Gastrocnemius medialis (tissue), 4 donors: ENCODE results near the gene BAAT. TPM values are rescaled to one million over a fixed set of nuclear protein-coding genes. Genes with fewer than 3 reads are reported as not detected.
A peak's percentile ranks its signal among the peaks of the same experiment; 100 is the strongest.

ENCODE experiments used
- ATAC-seq, 2 donors: fragments of 150-250 bp; one replicate each; pipeline ENCODE4 v1.9.1; 2016
- DNase-seq, 2 donors: peaks; one replicate each; pipeline ENCODE4 v3.0.0-alpha.2; 2019
- H3K27ac ChIP-seq, 4 donors: fragments of 200-600 bp; sonication (generic); 1 replicate in 1 of 4; 2 replicates in 3 of 4; pipeline ENCODE4 v1.5.1; 2016 to 2018; ENCODE audit warnings: mild to moderate bottlenecking in 2 of 4, moderate library complexity in 1 of 4
- H3K27me3 ChIP-seq, 3 donors: fragments of 200-600 bp; sonication (generic) in 2 of 3; 1 replicate in 1 of 3; 2 replicates in 2 of 3; pipeline versions ENCODE4 v1.5.1 to v1.6.0; 2016 to 2019; ENCODE audit warnings: mild to moderate bottlenecking in 1 of 3, moderate library complexity in 1 of 3
- H3K36me3 ChIP-seq, 2 donors: fragments of 200-600 bp; sonication (generic) in 1 of 2; one replicate each; pipeline ENCODE4 v1.5.1; 2017 to 2018
- H3K4me1 ChIP-seq, 2 donors: fragments of 200-600 bp; sonication (generic) in 1 of 2; one replicate each; pipeline ENCODE4 v1.5.1; 2016 to 2017; ENCODE audit warnings: mild to moderate bottlenecking in 2 of 2
- H3K4me3 ChIP-seq, 4 donors: fragments of 200-600 bp; sonication (generic) in 3 of 4; 1 replicate in 1 of 4; 2 replicates in 3 of 4; pipeline ENCODE4 v1.5.1; 2016 to 2019; ENCODE audit warnings: mild to moderate bottlenecking in 2 of 4
- H3K9me3 ChIP-seq, 3 donors: fragments of 200-600 bp; sonication (generic) in 2 of 3; 1 replicate in 1 of 3; 2 replicates in 2 of 3; pipeline ENCODE4 v1.5.1; 2016 to 2019
- CTCF ChIP-seq, 5 experiments: fragments of 450-650 bp in 3 of 5; fragments of 200-600 bp in 2 of 5; sonication (generic) in 2 of 5; IDR thresholded peaks in 4 of 5; conservative IDR thresholded peaks in 1 of 5; 1 replicate in 4 of 5; 2 replicates in 1 of 5; pipeline ENCODE4 v1.5.1; 2016 to 2019; ENCODE audit warnings: antibody characterized with exemption in 5 of 5, mild to moderate bottlenecking in 3 of 5, moderate library complexity in 3 of 5
- POLR2A ChIP-seq, 2 donors: fragments of 450-650 bp; IDR thresholded peaks; one replicate each; pipeline ENCODE4 v1.6.1; 2017; ENCODE audit warnings: antibody characterized with exemption in 2 of 2, mild to moderate bottlenecking in 2 of 2, moderate library complexity in 2 of 2
- in situ Hi-C, 4 donors: fragments of 200-750 bp; cut with MboI; loops; one replicate each; pipeline versions ENCODE4 v1.15.0 to v1.8.0; 2017; ENCODE audit warnings: low sequenced_read_pairs in 4 of 4
- intact Hi-C: fragments of 100-400 bp; cut with DNase I; formaldehyde crosslinking; loops from one replicate; pipeline ENCODE4 v1.15.1; 2023; ENCODE audit warnings: low total_unique reads
- total RNA-seq, 4 donors: library from RNA; depleted of rRNA; stranded (reverse); fragments of >200 nt; gene quantifications; one replicate each; pipeline versions ENCODE4 v1.1.0 to v1.2.3, GENCODE V29; 2016

Gene BAAT
- total RNA-seq, 4 donors from 2014 or later, result 1.2 to 3.8 (median 1.3) TPM; not detected in 1

DNA sequence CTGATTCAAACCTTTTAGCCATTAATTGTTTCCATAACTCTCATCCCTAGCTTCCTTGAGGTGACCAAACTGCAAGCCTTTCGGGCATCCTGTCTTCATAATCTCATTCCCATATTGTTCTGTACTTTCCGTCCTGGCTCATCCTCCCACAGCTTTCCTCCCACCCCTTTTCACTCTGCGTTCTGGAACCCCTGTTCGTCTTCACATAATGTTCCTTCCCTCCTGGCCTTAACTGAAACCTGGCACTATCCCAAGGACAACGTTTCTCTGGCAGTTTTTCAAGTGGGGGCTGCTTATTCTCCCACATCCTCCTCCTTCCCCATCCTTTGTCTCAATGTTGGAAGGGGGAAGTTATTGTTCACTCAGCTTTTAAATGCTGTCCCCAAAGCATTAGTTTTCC is 15.3 kb upstream of the BAAT start:
- peak overlapping the region; percentile 86 to 97 (median 90) for H3K27ac ChIP-seq
- H3K27me3 ChIP-seq, result no peaks in the 10 kb centered on the region
- ATAC-seq, result no peak
- H3K36me3 ChIP-seq, result peaks cover 0 to 63% of the 10 kb centered on the region in 2 donors
- H3K9me3 ChIP-seq, result peaks cover 0 to 2% (median 0%) of the 10 kb centered on the region in 3 donors
- intact Hi-C loops (loop anchor here (2.0 kb wide), 1 partner anchor 49 kb away; no protein-coding TSS in a partner anchor), in situ Hi-C loops (no loop called here)
- peaks cover 37 to 49% of the 10 kb centered on the region in 2 donors for H3K4me1 ChIP-seq
- no peak for DNase-seq
- peak overlapping the region; percentile 63 to 85 (median 78) for H3K4me3 ChIP-seq
- TF ChIP-seq CTCF (IDR thresholded peaks at IDR 0.05 in 4 of 5, conservative IDR thresholded peaks at IDR 0.05 in 1 of 5) (no peak), POLR2A (IDR thresholded peaks at IDR 0.05) (no peak)

GRCh38 chr9:101399643-101399970 is 14.8 kb upstream of the BAAT start:
- H3K4me1 ChIP-seq, result peaks cover 37 to 49% of the 10 kb centered on the region in 2 donors
- H3K27me3 ChIP-seq, result no peaks in the 10 kb centered on the region
- peak overlapping the region; percentile 63 to 85 (median 78) for H3K4me3 ChIP-seq
- H3K27ac ChIP-seq, result peak overlapping the region; percentile 86 to 97 (median 90)
- DNase-seq, result no peak
- no peaks in the 10 kb centered on the region for H3K9me3 ChIP-seq
- intact Hi-C loops (loop anchor here (5.0 kb wide), 2 partner anchors 972 to 1582 kb away; partner anchors contain the start of gene MSANTD3), in situ Hi-C loops (loop anchor here in 2 of 4 donors (5.0 kb wide), 1 partner anchor 133 kb away; the partner anchor contains the start of gene RNF20 (in 2 of the 2))
- peaks cover 0 to 61% of the 10 kb centered on the region in 2 donors for H3K36me3 ChIP-seq
- ATAC-seq, result peak; percentile 47 to 53
- TF ChIP-seq POLR2A (IDR thresholded peaks at IDR 0.05) (no peak), CTCF (IDR thresholded peaks at IDR 0.05 in 4 of 5, conservative IDR thresholded peaks at IDR 0.05 in 1 of 5) (no peak)

DNA sequence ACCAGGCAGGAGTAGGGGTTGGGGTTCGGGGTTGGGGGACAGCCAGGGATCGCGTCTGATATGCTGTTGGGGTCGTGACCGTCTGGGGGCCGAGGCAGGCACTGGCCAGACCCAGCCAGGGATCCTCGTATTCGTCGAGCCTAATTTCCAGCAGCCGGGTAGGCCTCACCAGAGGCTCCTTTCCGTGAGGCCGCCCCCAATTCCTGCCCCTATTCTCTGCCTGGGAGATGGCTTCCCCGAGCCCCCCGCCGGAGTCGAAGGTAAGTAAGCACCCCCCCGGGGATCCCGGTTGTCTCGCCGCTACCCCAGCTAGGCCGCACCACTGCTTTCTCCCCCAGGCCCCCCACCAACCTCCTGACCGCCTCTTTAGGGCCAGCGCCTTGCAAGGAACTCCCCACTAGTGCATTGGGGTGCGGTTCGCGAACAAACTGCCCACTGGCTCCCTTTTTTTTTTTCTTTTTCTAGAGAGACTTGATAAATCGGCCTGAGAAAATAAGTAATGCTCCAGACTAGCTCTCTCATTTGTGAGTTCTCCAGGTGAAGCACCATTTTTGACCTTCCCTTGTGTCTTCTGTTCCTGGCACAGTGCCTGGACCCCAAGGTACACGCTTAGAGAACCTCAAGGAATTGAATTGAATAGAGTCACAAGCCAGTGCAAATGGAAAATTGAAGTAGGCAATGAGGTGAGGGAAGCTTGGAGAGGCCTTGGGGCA is 14.3 kb upstream of the BAAT start:
- H3K4me3 ChIP-seq, result peak overlapping the region; percentile 63 to 85 (median 78)
- in situ Hi-C loops (loop anchor here in 2 of 4 donors (5.0 kb wide), 1 partner anchor 133 kb away; the partner anchor contains the start of gene RNF20 (in 2 of the 2)), intact Hi-C loops (loop anchor here (1.0 to 5.0 kb wide), 3 partner anchors 134 to 1582 kb away; partner anchors contain the start of genes MSANTD3 and RNF20)
- H3K36me3 ChIP-seq, result peaks cover 0 to 56% of the 10 kb centered on the region in 2 donors
- peak overlapping the region; percentile 86 to 97 (median 90) for H3K27ac ChIP-seq
- DNase-seq (peak; percentile 15 to 29), ATAC-seq (peak; percentile 31 to 43)
- H3K9me3 ChIP-seq, result no peaks in the 10 kb centered on the region
- H3K27me3 ChIP-seq, result no peaks in the 10 kb centered on the region
- TF ChIP-seq CTCF (IDR thresholded peaks at IDR 0.05 in 4 of 5, conservative IDR thresholded peaks at IDR 0.05 in 1 of 5) (no peak), POLR2A (IDR thresholded peaks at IDR 0.05) (no peak)
- H3K4me1 ChIP-seq, result peaks cover 37 to 49% of the 10 kb centered on the region in 2 donors

- ATAC-seq, result peak; percentile 97 to 98
- Histone ChIP-seq H3K9me3 (no peaks in the 10 kb centered on the region), H3K27ac (peak within 1 kb of the TSS; percentile 86 to 97 (median 90)), H3K4me1 (peaks cover 37 to 49% of the 10 kb centered on the region in 2 donors), H3K4me3 (peak within 1 kb of the TSS; percentile 71 to 85 (median 78)), H3K36me3 (peaks cover 0 to 48% of the 10 kb centered on the region in 2 donors), H3K27me3 (no peaks in the 10 kb centered on the region)
- peak; percentile 99 for DNase-seq
- intact Hi-C loops, result loop anchor here (1.0 to 5.0 kb wide), 3 partner anchors 135 to 1581 kb away; partner anchors contain the start of genes MSANTD3 and RNF20
- in situ Hi-C loops, result loop anchor here in 2 of 4 donors (5.0 kb wide), 1 partner anchor 134 kb away; the partner anchor contains the start of gene RNF20 (in 2 of the 2)
- TF ChIP-seq CTCF (IDR thresholded peaks at IDR 0.05 in 4 of 5, conservative IDR thresholded peaks at IDR 0.05 in 1 of 5) (no peak), POLR2A (IDR thresholded peaks at IDR 0.05) (peak; percentile 66 to 79)
Observed at GRCh38 chr9:101398068-101398929, 13.5 kb upstream of the BAAT start, which contains the start of the genes MRPL50 and ZNF189. Gene MRPL50, minus strand, starts transcription at chr9:101398618. Its CDS starts 26 bp downstream, at chr9:101398592. Gene ZNF189, plus strand, starts transcription at chr9:101398851. Its CDS starts 306 bp downstream, at chr9:101399157.
